ENCODE results near the gene SMPD3. TPM values are rescaled to one million over a fixed set of nuclear protein-coding genes. Genes with fewer than 3 reads are reported as not detected.
A peak's percentile ranks its signal among the peaks of the same experiment; 100 is the strongest.

SMPD3 gene
- total RNA-seq, 1 experiment from 2014 or later, result 0.89 TPM

DNA sequence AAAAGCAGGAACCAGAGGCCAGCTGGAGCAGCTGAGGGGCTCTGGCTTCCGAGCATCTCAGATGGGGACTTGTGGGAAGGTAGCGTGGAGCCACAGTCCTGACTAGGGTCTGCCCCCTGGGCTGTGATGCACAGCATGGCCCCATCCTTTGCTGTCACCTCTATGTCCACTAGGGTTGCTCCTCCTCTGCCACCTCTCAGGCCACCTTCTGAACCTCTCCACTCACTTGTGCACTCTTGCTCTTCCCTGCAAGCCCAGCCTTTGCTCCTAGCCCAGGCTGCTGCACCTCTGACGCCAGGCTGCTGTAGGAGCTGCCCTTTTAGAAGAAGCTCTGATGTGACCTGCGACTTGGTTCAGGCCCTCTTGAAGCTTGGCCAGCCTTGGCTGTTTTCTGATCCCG, 24.3 kb upstream of the SMPD3 start:
- no TSS peak for BruUV-seq (replicated peaks)

GRCh38 chr16:68470461-68471150, 22.3 kb upstream of the SMPD3 start:
- CTCF ChIA-PET, result no interaction called here
- no TSS peak for BruUV-seq (replicated peaks)

More for the DNA sequence above, 24.3 kb upstream of the SMPD3 start:
- Histone ChIP-seq H3K79me2 (ENCODE audit: insufficient read depth, low read length) (no peaks in the 10 kb centered on the region), H3K4me2 (ENCODE audit: low read length) (no peak overlapping the region), H3K36me3 (ENCODE audit: control insufficient read depth in 1 of 2, insufficient read depth in 2 of 2, low read length in 2 of 2) (no peaks in the 10 kb centered on the region), H3K9me3 (ENCODE audit: control insufficient read depth in 1 of 2, insufficient read depth in 1 of 2, low read depth in 1 of 2, low read length in 2 of 2) (no peaks in the 10 kb centered on the region), H3K9ac (ENCODE audit: low read length) (no peak overlapping the region), H3K4me1 (ENCODE audit: control insufficient read depth in 1 of 2, insufficient read depth in 2 of 2, low read length in 2 of 2) (peaks cover 0 to 12% of the 10 kb centered on the region in 2 experiments; a peak in 2 of 4 replicates), H4K20me1 (ENCODE audit: insufficient read depth) (no peaks in the 10 kb centered on the region), H2AFZ (ENCODE audit: low read depth, low read length, poor library complexity, severe bottlenecking) (no peak overlapping the region), H3K27ac (ENCODE audit: low read depth, low read length) (no peak overlapping the region), H3K4me3 (replicated peaks in 1 of 2; ENCODE audit: low read depth in 1 of 2, low read length in 2 of 2) (no peak overlapping the region), H3K27me3 (ENCODE audit: insufficient read depth, low read length) (no peaks in the 10 kb centered on the region), H3K9me2 (ENCODE audit: insufficient read depth) (no peaks in the 10 kb centered on the region)
- intact Hi-C loops (cut with micrococcal nuclease), result no loop called here
- ChIA-PET POLR2A (no interaction called here), RAD21 (ENCODE audit: low non-redundant PET in 1 of 2, low total read pairs in 2 of 2, uncharacterized antibody in 2 of 2, unreplicated experiment in 2 of 2) (no interaction called here), CTCF (no interaction called here)
- ATAC-seq, result peak; percentile 57; the same call in 1 of the 2 replicates
- no peak for DNase-seq (ENCODE audit: low read depth, low spot score)
- TF ChIP-seq ZFX (IDR thresholded peaks at IDR 0.05) (no peak), ELF1 (IDR thresholded peaks at IDR 0.05; ENCODE audit: borderline replicate concordance, low read depth) (no peak), POLR2AphosphoS5 (IDR thresholded peaks at IDR 0.05; ENCODE audit: low read depth, low read length) (no peak), ZNF274 (IDR thresholded peaks at IDR 0.05; ENCODE audit: low read depth, low read length) (no peak), SRF (IDR thresholded peaks at IDR 0.05; ENCODE audit: low read depth) (no peak), YY1 (IDR thresholded peaks at IDR 0.05; ENCODE audit: extremely low read depth, insufficient replicate concordance, low read depth, low read length) (no peak), POLR2A (IDR thresholded peaks at IDR 0.05; ENCODE audit: borderline replicate concordance, extremely low read depth, insufficient read depth, insufficient read length) (no peak), TCF7L2 (IDR thresholded peaks at IDR 0.05; ENCODE audit: borderline replicate concordance, extremely low read depth, insufficient read depth, insufficient read length) (no peak), ATF3 (IDR thresholded peaks at IDR 0.05) (no peak)

More at GRCh38 chr16:68470461-68471150, 22.3 kb upstream of the SMPD3 start:
- TF ChIP-seq ZFX (IDR thresholded peaks at IDR 0.05) (no peak), TCF7L2 (IDR thresholded peaks at IDR 0.05; ENCODE audit: borderline replicate concordance, extremely low read depth, insufficient read depth, insufficient read length) (no peak), EZH2 (IDR thresholded peaks at IDR 0.05) (no peak), EGR1 (IDR thresholded peaks at IDR 0.05; ENCODE audit: low read depth) (no peak), REST (IDR thresholded peaks at IDR 0.05; ENCODE audit: low read depth) (no peak), SP1 (IDR thresholded peaks at IDR 0.05; ENCODE audit: low read depth) (no peak), CEBPB (IDR thresholded peaks at IDR 0.05; ENCODE audit: low read depth) (no peak), RAD21 (IDR thresholded peaks at IDR 0.05; ENCODE audit: low read depth) (no peak), EZH2phosphoT487 (IDR thresholded peaks at IDR 0.05; ENCODE audit: borderline replicate concordance) (no peak), MAX (IDR thresholded peaks at IDR 0.05) (no peak)
- DNase-seq (ENCODE audit: low read depth, low spot score) (no peak), ATAC-seq (no peak)
- H3K9me2 ChIP-seq (ENCODE audit: insufficient read depth), result no peaks in the 10 kb centered on the region
- H3K79me2 ChIP-seq (ENCODE audit: insufficient read depth, low read length), result no peaks in the 10 kb centered on the region
- H4K20me1 ChIP-seq (ENCODE audit: insufficient read depth), result no peaks in the 10 kb centered on the region
- H3K4me1 ChIP-seq (ENCODE audit: control insufficient read depth in 1 of 2, insufficient read depth in 2 of 2, low read length in 2 of 2), result peaks cover 0 to 10% of the 10 kb centered on the region in 2 experiments; a peak in 2 of 4 replicates
- no peak overlapping the region for H2AFZ ChIP-seq (ENCODE audit: low read depth, low read length, poor library complexity, severe bottlenecking)
- no peak overlapping the region for H3K4me2 ChIP-seq (ENCODE audit: low read length)
- H3K4me3 ChIP-seq (replicated peaks in 1 of 2; ENCODE audit: low read depth in 1 of 2, low read length in 2 of 2), result no peak overlapping the region
- ChIA-PET RAD21 (ENCODE audit: low non-redundant PET in 1 of 2, low total read pairs in 2 of 2, uncharacterized antibody in 2 of 2, unreplicated experiment in 2 of 2) (no interaction called here), POLR2A (interaction anchor here (0.7 kb wide), 1 partner anchor 219 kb away, joined by 3 read pairs; no protein-coding TSS in a partner anchor)
- H3K27ac ChIP-seq (ENCODE audit: low read depth, low read length), result no peak overlapping the region
- H3K9ac ChIP-seq (ENCODE audit: low read length), result no peak overlapping the region
- no peaks in the 10 kb centered on the region for H3K36me3 ChIP-seq (ENCODE audit: control insufficient read depth in 1 of 2, insufficient read depth in 2 of 2, low read length in 2 of 2)
- H3K27me3 ChIP-seq (ENCODE audit: insufficient read depth, low read length), result peaks cover 8% of the 10 kb centered on the region; the same call in 1 of the 2 replicates
- H3K9me3 ChIP-seq (ENCODE audit: control insufficient read depth in 1 of 2, insufficient read depth in 1 of 2, low read depth in 1 of 2, low read length in 2 of 2), result no peaks in the 10 kb centered on the region
- intact Hi-C loops (cut with micrococcal nuclease), result no loop called here

Data from HCT116 (cell line).